HCT116 (cell line): ENCODE results near the gene RHOH.

Experiments
- CEBPB ChIP-seq: IDR thresholded peaks from 2 replicates; pipeline ENCODE4 v1.6.1; 2012; ENCODE audit warnings: low read depth
- CTCF ChIP-seq, 3 experiments: fragments of 200-600 bp in 1 of 3; sonication (generic) in 1 of 3; IDR thresholded peaks in 2 of 3; conservative IDR thresholded peaks in 1 of 3; 2 replicates each; pipeline ENCODE4 v1.5.1; 2012 to 2017; ENCODE audit warnings: low read depth in 2 of 3, low read length in 2 of 3, antibody characterized with exemption in 1 of 3, borderline replicate concordance in 1 of 3, control low read depth in 1 of 3, mild to moderate bottlenecking in 1 of 3, mixed read lengths in 1 of 3, mixed run types in 1 of 3, moderate library complexity in 1 of 3; ENCODE audit not compliant: insufficient read depth in 1 of 3
- EGR1 ChIP-seq: IDR thresholded peaks from 2 replicates; pipeline ENCODE4 v1.6.1; 2012; ENCODE audit warnings: low read depth
- EZH2 ChIP-seq: fragments of 200-600 bp; sonication (generic); IDR thresholded peaks from 2 replicates; pipeline ENCODE4 v1.6.1; 2017; ENCODE audit warnings: antibody characterized with exemption, mixed run types
- EZH2phosphoT487 ChIP-seq: fragments of 200-600 bp; IDR thresholded peaks from 2 replicates; pipeline ENCODE4 v1.6.1; 2018; ENCODE audit warnings: antibody characterized with exemption, borderline replicate concordance
- POLR2A ChIP-seq: IDR thresholded peaks from 2 replicates; pipeline ENCODE4 v1.7.0; 2011; ENCODE audit warnings: borderline replicate concordance; ENCODE audit not compliant: insufficient read depth, insufficient read length; ENCODE audit errors: extremely low read depth
- POLR2AphosphoS5 ChIP-seq: IDR thresholded peaks from 2 replicates; pipeline ENCODE4 v1.6.1; 2011; ENCODE audit warnings: mild to moderate bottlenecking, low read depth, low read length, moderate library complexity
- RAD21 ChIP-seq: IDR thresholded peaks from 2 replicates; pipeline ENCODE4 v1.6.1; 2012; ENCODE audit warnings: low read depth, mild to moderate bottlenecking
- SRF ChIP-seq: IDR thresholded peaks from 2 replicates; pipeline ENCODE4 v1.6.1; 2012; ENCODE audit warnings: low read depth
- YY1 ChIP-seq: IDR thresholded peaks from 2 replicates; pipeline ENCODE4 v1.6.1; 2011; ENCODE audit warnings: low read length, low read depth, moderate library complexity, mild to moderate bottlenecking; ENCODE audit not compliant: insufficient replicate concordance; ENCODE audit errors: extremely low read depth
- ZFX ChIP-seq: fragments of 450-650 bp; IDR thresholded peaks from 2 replicates; pipeline ENCODE4 v1.6.1; 2017
- ZNF274 ChIP-seq: fragments of 200-500 bp; sonication (Bioruptor generic); IDR thresholded peaks from 2 replicates; pipeline ENCODE4 v1.6.1; 2014; ENCODE audit warnings: mild to moderate bottlenecking, low read depth, low read length, inconsistent platforms

- no peak for TF ChIP-seq CTCF (IDR thresholded peaks at IDR 0.05 in 2 of 3, conservative IDR thresholded peaks at IDR 0.05 in 1 of 3; ENCODE audit: borderline replicate concordance in 1 of 3, insufficient read depth in 1 of 3, low read depth in 2 of 3, low read length in 2 of 3)
- no peak for TF ChIP-seq RAD21
- TF ChIP-seq ZNF274 = no peak
- TF ChIP-seq EZH2 = no peak
- TF ChIP-seq POLR2AphosphoS5 = no peak
- TF ChIP-seq ZFX = 0 out of 2 replicates have a peak, but pooled peaks have one; percentile 7
- no peak for TF ChIP-seq EZH2phosphoT487
- TF ChIP-seq POLR2A = no peak
- no peak for TF ChIP-seq YY1
- TF ChIP-seq SRF = no peak
- TF ChIP-seq EGR1 = no peak
- no peak for TF ChIP-seq CEBPB
Measured at GRCh38 chr4:40247350-40247749, 50.5 kb downstream of the RHOH start.
